Cardiac septum (tissue), 1 donor: ENCODE results near the gene RBM46. TPM values are rescaled to one million over a fixed set of nuclear protein-coding genes. Genes with fewer than 3 reads are reported as not detected.

Experiments used
- DNase-seq: peaks from one replicate; pipeline ENCODE4 v3.0.0-alpha.2; 2020; ENCODE audit warnings: low spot score
- intact Hi-C: fragments of 100-400 bp; cut with DNase I; formaldehyde crosslinking; loops from one replicate; pipeline ENCODE4 v1.14.0; 2022
- long read RNA-seq: library from polyadenylated mRNA; unstranded; transcript quantifications from one replicate; pipeline ENCODE4 v2.0.0, GENCODE V29; 2021
- total RNA-seq: library from RNA; stranded (reverse); fragmentation: NEBNext Ultra II Directional; extraction: Animal tissue kit (Norgen Biotek cat#: 25700); gene quantifications from one replicate; pipeline ENCODE4 v1.2.1, GENCODE V29; 2021
- donor health status: DM: no; HTN: no; CAD: no.

The RBM46 gene, protein sequence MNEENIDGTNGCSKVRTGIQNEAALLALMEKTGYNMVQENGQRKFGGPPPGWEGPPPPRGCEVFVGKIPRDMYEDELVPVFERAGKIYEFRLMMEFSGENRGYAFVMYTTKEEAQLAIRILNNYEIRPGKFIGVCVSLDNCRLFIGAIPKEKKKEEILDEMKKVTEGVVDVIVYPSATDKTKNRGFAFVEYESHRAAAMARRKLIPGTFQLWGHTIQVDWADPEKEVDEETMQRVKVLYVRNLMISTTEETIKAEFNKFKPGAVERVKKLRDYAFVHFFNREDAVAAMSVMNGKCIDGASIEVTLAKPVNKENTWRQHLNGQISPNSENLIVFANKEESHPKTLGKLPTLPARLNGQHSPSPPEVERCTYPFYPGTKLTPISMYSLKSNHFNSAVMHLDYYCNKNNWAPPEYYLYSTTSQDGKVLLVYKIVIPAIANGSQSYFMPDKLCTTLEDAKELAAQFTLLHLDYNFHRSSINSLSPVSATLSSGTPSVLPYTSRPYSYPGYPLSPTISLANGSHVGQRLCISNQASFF
- 0.13 TPM for total RNA-seq
- long read RNA-seq = 0 reads

DNA sequence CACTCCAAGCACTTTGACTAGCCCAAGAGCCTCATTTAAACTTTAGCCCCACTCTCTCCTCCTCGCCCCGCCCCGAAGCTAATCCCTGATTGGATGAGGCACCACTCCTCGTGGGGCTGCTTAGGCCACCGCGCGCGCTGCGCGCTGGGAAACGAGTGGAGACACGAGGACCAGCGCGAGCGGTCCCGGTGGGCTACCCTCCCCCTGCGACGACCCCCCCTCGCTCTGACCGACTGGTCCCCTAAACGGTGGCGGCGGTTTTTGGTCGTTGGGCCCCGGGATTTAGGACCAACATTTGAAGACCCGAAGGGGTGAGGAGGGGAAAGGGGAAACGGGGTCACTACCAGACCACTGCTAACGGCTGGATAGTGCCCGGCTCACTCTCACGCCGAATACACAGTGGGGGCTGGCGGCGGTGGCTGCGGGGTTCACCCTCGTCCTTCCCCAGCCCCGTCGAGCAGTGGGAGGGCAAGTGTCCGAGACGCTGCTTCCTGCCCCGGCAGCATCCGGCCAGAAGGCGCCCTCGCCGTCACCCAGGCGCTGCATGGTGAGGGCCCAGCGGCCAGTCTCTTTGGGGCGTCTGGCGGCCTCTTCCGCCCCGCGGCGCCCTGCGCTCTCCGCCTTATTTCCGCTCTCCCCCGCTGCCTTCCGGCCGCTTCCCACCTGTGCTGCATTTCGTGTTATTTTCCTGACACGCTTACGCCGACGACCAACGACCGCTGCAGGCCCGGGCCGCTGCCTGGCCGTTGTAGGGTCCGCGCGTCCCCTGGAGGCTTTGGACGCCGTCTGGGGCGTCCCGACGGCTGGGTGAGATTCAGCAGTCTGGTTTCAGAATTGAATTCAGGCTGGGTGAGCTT is at the start of gene RBM46:
Gene RBM46, plus strand, starts transcription at position 147 of the 857 bp plus-strand sequence. CDS start 15,481 bp downstream, outside the sequence.
- no peak for DNase-seq
- intact Hi-C loops = no loop called here

DNA sequence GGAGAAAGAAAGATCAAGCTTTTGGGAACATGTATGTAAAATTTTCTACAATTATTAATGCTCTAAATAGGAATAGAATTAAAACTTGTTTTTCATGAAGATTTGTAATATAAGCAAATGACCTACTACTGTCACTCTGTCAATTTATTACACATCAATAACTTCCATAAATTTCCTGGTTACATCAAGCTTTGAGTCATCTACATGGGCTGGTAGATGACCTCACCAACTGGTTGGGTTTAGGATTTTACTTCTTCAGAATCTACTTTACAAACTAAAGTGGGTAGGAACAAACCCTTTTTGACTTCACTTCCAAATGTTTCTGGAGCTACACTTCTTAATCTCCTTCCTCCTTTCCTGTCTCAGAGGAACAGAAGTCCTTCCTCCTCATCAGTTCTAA is 49.3 kb upstream of the RBM46 start:
- DNase-seq = no peak
- intact Hi-C loops = no loop called here

DNA sequence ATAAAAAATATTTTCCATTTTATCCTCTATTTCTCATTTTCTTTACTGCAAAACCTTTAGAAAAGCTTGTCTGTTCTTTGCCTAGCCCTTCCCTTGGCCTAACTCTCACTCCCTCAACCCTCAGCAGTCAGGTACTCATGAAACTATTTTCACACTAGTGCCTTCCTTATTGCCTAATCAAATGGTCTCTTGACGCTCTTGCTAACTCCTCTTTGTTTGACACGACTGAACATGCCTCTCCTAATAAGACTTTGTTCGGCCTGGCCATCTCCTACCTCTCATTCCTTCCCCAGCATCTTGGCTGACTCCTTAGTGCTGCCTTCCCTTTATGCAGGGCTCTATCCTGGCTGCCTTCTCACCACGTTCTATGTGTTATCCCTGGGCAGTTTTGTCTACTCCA is 48.4 kb upstream of the RBM46 start:
- no peak for DNase-seq
- intact Hi-C loops = no loop called here

DNA sequence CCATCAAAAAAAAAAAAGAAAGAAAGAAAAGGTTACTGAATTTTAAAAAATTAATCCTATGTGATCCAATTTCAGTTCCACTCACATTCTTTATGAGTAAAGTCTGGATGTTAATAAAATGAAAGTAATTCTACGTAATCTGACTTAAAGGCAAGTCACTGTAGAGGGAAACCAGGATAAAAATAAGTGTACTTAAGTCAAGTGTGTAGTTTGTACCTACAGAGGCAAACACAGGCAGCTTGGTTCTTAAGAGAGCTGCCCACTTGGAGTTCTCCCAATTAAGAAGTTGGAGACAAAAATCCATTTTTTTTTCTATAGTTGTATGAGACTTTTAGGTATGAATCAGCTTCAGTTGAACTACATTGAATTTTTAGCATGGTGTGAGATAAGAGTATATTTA is 44.3 kb upstream of the RBM46 start:
- no peak for DNase-seq
- intact Hi-C loops = no loop called here

DNA sequence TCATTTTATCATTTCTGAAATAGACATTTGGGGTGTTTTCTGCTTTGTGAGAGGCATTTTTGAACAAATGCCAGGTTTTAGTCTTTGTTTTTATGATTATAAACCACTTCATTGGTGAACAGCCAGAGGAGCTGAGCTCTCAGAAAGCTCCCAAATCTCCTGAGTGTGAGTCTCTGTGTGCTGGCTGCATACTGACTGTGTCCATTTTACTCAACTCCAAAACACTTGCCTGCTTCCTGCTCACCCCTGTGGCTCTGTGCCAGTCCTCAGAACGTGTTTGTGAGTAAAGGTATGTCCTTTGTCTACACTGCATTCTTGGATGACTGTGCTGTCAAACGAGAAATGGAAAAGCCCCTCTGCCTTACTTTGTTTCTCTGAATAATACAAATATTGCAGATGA is 42.6 kb upstream of the RBM46 start:
- intact Hi-C loops = no loop called here
- no peak for DNase-seq

DNA sequence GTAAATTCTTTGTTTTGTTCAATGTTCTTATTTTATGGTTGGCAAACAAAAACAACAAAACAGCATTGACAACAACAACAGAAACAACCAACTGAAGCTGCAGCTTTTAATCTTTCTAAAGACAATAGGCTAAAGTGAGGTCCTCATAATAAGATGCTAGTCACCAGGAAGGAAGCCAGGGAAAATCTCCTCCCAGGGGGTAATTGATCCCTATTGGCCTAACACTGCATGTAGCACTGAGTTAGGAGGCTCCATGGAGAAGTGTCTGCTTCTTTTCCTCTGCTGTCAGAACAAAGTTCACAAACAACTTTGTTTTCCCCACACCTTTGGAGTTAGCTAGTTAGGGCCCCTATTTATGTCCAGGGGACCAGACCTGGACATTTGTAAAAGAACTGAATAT is 42.0 kb upstream of the RBM46 start:
- DNase-seq = no peak
- intact Hi-C loops = no loop called here

DNA sequence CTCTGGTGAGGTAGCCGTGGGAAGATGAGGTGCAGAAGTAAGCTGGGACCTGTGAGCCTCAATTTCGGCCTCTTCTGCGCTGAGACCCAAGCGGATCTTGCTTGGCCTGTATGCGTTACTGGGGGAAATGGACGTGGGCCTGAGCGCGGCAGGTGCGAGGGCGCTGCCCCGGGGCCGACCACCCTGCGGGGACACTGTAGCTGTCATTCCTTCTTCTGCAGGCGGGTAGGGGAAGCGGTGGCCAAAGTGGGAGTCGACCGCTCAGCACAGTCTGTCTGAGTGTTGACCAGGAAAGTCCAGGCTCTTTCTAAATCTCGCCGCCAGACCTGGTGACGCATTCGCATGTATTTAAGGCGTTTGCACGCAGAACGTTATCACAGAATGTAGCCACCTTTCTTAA is 40.6 kb upstream of the RBM46 start:
- DNase-seq = no peak
- intact Hi-C loops = no loop called here

DNA sequence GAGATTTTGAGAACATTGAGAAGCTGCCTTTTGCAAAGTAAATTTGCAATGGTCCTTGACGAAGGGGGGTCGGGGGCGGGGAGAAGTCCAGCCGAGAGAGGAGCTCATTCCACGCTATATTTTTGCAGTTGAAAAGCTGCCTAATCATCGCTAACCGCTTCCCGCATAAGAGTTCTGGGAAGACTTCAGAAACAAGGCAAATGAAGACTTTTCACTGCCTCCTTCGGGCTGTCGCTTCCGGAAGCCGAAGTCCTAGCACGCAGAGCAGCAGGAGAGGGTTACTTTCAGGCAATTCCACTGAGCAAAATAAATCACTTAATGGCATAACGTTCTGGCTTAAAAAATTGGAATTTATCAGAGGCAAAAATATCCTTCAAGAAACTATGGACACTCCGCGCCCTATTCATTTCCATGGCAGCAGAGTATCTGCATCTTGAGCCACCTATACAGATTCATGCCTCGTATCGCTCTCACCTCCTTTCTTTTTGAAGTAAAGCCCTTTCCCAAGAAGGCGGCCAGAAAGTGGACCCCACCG is 39.9 kb upstream of the RBM46 start:
- no peak for DNase-seq
- intact Hi-C loops = no loop called here

DNA sequence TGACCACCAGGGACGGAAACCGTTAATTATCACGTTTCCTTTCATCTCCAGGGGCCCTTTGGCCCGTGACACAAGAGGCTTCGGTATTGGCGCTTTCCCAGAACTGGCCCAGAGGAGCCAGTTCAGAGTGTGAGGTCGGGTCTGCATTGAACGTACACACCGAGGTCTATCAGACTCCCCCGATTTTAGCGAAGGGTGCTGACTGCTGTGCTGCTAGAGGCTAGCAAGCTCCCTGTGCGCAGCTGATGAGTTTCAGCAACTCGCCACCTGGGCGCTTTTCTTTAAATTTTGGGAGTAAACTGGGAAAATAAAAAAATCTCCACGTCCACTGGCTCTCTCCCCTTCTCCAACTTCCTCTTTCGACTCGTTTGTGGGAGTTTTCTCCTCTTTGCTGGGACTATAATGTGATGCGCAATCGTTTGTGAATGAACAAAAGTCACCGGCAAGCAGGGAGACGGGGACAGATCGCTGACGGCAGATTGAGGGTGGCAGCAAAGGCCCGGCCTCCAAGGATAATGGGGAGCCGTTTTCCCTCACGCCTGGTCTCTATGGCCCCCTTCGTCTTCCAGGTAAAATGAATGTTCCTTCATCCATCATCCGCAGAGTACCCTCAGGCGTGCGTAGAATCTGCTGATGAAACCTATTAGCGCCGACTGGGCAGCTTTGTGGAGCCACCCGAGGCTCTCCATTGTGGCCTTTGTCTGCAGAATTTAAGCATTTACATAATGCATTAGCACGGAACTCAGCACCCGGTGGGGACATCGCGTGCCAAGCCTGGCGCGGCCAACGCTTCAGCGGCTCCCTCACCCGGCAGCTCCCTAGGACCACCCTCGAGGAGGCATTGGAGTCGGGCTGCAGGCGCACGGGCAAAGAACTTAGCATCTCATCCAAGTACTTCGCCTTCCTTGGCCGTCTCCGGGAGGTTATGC is 38.9 kb upstream of the RBM46 start:
- intact Hi-C loops = no loop called here
- no peak for DNase-seq

DNA sequence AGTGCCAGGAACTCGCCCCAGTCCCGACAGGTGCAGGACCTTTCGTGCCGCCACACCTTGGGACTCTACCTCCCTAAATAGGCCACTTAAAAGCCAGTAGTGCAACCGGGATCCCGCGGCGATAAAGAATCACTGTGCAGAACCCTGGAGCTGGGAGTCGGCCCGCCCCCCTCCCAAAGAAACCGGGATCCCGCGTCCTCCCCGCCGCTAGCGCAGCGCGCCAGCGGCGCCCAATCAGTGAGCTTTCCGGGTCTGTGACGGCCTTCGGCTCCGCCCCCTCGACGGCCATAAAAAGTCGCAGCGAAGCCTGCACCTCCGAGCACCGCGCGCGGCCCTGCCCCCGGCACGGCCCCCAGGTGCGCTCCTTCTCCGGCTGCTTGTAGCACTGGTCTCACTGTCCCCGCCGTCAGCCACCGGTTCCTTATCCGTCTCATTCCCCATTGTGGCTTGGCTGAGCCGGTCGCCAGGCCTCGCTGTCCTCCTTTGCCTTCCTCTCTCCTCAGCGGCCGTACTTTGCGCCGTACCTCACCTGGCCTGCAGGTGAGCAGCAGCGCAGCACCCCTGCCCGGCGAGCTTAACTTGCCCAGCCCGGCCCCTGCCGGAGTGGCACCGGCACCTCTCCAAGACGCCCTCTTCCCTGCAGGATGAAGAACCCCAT is 37.3 kb upstream of the RBM46 start, which contains the start of gene LRAT:
Gene LRAT, plus strand, starts transcription at position 318 of the 658 bp plus-strand sequence. Its CDS starts 327 bp downstream, at position 645.
- no peak for DNase-seq
- intact Hi-C loops = no loop called here

DNA sequence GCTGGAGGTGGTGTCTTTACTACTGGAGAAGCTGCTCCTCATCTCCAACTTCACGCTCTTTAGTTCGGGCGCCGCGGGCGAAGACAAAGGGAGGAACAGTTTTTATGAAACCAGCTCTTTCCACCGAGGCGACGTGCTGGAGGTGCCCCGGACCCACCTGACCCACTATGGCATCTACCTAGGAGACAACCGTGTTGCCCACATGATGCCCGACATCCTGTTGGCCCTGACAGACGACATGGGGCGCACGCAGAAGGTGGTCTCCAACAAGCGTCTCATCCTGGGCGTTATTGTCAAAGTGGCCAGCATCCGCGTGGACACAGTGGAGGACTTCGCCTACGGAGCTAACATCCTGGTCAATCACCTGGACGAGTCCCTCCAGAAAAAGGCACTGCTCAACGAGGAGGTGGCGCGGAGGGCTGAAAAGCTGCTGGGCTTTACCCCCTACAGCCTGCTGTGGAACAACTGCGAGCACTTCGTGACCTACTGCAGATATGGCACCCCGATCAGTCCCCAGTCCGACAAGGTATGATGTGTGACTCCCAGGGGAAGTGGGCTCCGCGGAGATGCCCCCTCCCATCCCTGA is 36.6 kb upstream of the RBM46 start:
- intact Hi-C loops = no loop called here
- no peak for DNase-seq

DNA sequence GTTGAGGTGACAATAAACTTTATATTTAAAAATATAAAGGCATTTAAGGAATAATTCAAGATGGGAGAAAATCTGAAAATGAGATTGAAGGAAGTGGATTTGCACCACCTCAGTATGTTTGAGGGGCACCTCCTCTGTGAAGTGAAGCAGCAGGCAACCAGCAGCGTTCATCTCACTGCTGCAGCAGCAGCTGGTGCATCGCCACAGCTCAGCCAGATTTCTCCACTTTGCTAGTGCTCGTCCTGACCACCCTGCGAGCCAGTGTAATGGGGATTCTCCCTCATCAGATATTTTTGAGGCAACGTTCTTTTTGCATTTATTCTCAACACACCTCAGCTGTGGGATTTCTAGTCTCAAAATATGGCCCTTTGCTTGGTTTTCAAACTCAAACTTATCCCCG is 23.4 kb upstream of the RBM46 start:
- no peak for DNase-seq
- intact Hi-C loops = no loop called here

DNA sequence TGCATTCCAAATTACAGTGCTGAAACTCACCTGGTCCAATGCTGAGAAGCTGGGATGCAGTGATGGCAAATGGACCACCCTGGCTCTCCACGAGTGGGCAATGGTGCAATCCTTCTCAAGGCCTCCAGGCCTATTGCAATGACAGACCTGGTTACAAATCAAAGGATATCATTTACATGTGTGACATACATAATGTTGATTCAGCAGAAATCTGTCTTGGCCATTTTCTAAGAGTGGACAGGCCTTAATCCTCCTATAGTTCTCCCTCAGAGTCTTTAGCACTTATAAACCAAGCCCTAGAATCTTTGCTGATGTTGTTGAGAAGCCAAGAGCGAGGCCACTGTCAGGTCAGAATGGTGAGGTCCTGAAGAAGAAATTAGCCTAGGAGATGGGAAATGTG is 20.2 kb upstream of the RBM46 start:
- DNase-seq = no peak
- intact Hi-C loops = no loop called here

DNA sequence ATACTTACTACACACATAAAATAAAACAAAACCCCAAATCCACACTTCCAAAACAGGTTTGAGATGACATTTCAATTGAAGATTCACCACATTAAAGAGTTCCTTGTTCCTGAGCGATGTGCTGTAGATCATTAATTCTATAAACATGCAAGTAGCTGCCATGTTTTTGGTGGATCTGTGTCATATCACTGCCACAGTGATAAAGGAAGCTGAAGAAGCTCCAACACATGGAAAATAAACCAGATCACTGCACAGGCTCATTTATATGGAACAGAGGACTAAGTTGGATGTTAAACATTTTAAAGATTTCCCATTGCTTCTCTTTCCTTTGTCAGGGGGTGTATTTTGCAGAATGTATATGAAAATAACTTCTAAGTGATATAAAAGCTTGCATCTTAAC is 2.8 kb upstream of the RBM46 start:
- DNase-seq = no peak
- intact Hi-C loops = no loop called here

DNA sequence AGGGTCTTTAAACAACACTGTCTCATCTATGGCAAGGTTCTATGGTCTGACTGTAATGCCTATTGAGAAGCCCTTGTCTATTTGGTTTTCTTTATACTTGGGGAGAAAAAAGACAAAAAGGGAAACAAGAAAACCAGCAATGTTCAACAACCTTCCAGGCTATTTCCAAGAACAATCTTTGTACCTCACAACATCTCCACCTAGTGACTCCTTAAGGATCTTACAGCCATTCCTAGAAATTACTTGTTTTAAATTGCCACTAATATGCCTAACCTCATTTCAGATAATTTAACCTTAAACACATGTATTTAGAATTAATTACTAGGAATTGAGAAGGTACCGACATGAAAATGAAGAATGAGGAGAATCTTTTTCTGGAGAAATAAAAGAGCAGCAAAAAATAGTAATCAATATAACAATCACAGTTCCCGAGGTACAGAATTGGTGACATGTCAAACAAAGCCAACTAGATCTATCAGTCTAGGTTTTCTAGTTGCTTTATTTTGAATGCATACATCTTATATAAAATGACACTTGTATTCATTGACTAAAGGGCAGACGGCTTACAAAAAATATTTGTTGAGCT is 1.6 kb upstream of the RBM46 start:
- no peak for DNase-seq
- intact Hi-C loops = no loop called here

DNA sequence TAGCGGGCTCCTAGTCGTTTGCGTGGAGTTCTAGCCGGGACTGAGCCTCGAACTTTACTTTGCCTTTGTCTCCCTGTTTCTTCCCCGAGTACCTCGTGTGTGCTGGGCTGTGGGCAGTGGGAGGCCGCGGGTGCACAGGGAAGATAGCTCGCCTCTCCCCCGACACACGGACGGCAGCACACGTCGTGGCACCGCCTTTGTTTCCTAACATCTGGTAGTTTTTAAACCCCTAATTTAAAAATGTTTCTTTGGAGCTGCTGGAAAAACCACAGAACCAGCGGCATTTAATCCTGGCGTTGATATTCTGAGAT is 866 bp downstream of the RBM46 start:
- DNase-seq = no peak

DNA sequence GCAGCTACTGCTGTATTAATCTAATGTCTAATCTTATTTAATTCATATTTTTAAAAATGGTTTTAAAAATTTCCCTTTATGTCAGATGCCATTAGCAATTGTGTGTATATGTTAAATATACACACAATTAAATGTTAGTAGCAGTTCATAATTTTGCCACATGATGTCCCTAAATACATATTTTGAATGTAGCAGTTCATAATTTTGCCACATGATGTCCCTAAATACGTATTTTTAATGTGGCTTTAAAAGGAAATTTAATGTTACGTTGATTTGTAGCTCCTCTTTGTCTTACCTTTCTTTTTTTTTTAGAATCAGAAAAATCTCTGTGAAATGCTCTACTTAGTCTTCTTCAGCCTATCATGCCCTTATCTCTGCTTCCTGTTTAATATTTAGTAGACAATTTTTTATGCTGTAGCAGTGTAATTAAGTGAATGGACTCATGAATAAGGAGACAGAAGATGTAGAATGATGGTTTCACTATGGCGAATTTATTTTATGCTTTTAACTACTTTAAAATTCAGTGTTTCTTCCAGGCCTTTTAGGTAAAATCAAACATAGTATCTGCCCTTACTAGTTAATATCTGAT is 26.1 kb downstream of the RBM46 start:
- no peak for DNase-seq
- intact Hi-C loops = no loop called here

More for the DNA sequence above, 866 bp downstream of the RBM46 start:
- intact Hi-C loops = no loop called here

DNA sequence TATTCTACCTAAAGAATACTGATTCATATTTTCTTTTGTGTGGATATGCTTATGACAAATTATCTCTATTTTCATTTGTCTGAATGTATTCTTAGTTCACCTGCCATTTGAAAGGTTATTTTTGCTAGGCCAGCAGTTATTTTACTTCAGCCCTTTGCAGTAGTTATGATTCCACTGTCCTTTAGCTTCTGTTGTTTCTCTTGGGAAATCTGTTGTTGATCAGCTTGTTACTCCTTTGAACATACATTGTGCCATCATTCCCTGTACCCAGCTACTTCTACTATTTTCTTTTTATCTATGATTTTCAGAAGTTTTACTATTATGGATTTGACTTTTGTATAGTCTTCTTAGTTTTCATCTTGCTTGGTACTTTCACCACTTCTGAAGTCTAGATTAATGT is 37.2 kb downstream of the RBM46 start:
- DNase-seq = no peak
- intact Hi-C loops = loop anchor here (10.0 kb wide), 1 partner anchor 537 kb away; no protein-coding TSS in a partner anchor
